Gastroesophageal sphincter (tissue), 4 donors: ENCODE data around the gene CKAP4. TPM values are rescaled to one million over a fixed set of nuclear protein-coding genes. Genes with fewer than 3 reads are reported as not detected.

Experiments
- ATAC-seq: fragments of 150-250 bp; one replicate; pipeline ENCODE4 v1.9.1; 2016; ENCODE audit warnings: mild to moderate bottlenecking, moderate library complexity
- H3K27ac ChIP-seq, 4 donors: fragments of 200-600 bp; sonication (generic) in 3 of 4; 1 replicate in 3 of 4; 2 replicates in 1 of 4; pipeline ENCODE4 v1.5.1; 2016 to 2019
- H3K27me3 ChIP-seq: fragments of 200-600 bp; sonication (generic); one replicate; pipeline ENCODE4 v1.5.1; 2019
- H3K36me3 ChIP-seq, 2 donors: fragments of 200-600 bp; sonication (generic); one replicate each; pipeline ENCODE4 v1.5.1; 2019; ENCODE audit warnings: control low read depth in 1 of 2
- H3K4me1 ChIP-seq, 3 donors: fragments of 200-600 bp; sonication (generic); 1 replicate in 2 of 3; 2 replicates in 1 of 3; pipeline ENCODE4 v1.5.1; 2016 to 2019; ENCODE audit warnings: control low read depth in 2 of 3
- H3K4me3 ChIP-seq, 2 donors: fragments of 200-600 bp; sonication (generic); one replicate each; pipeline ENCODE4 v1.5.1; 2019; ENCODE audit warnings: mild to moderate bottlenecking in 1 of 2, moderate library complexity in 1 of 2
- H3K9me3 ChIP-seq, 3 donors: fragments of 200-600 bp; sonication (generic); one replicate each; pipeline ENCODE4 v1.5.1; 2017 to 2019; ENCODE audit warnings: control low read depth in 2 of 3
- EP300 ChIP-seq: sonication (generic); formaldehyde crosslinking; IDR thresholded peaks from one replicate; pipeline ENCODE4 v1.6.1; 2017; ENCODE audit warnings: antibody characterized with exemption, mild to moderate bottlenecking
- POLR2A ChIP-seq, 2 donors: fragments of 450-650 bp; IDR thresholded peaks; one replicate each; pipeline ENCODE4 v1.6.1; 2017; ENCODE audit warnings: antibody characterized with exemption in 2 of 2, mild to moderate bottlenecking in 2 of 2, moderate library complexity in 1 of 2
- POLR2AphosphoS5 ChIP-seq: sonication (generic); formaldehyde crosslinking; IDR thresholded peaks from one replicate; pipeline ENCODE4 v1.6.1; 2017; ENCODE audit warnings: antibody characterized with exemption
- WGBS, 2 donors: methylation state at CpG; one replicate each; pipeline ENCODE4 v1.1.5; 2018; ENCODE audit warnings: low coverage in 1 of 2; 5-methylcytosine and 5-hydroxymethylcytosine counted together
- total RNA-seq, 4 donors: library from RNA; depleted of rRNA; stranded (reverse); fragments of >200 nt; gene quantifications; one replicate each; pipeline ENCODE4 v1.1.0, GENCODE V29; 2016
- TF ChIP-seq, protein P1 (sequence below), 4 experiments: fragments of 200-600 bp in 2 of 4; fragments of 450-650 bp in 2 of 4; sonication (generic) in 1 of 4; IDR thresholded peaks; one replicate each; pipeline ENCODE4 v1.5.1; 2017 to 2019; ENCODE audit warnings: antibody characterized with exemption in 4 of 4, mild to moderate bottlenecking in 2 of 4, moderate library complexity in 2 of 4

CKAP4 gene
- total RNA-seq, 4 donors from 2014 or later, result 36.3 to 55.4 (median 42.9) TPM

DNA sequence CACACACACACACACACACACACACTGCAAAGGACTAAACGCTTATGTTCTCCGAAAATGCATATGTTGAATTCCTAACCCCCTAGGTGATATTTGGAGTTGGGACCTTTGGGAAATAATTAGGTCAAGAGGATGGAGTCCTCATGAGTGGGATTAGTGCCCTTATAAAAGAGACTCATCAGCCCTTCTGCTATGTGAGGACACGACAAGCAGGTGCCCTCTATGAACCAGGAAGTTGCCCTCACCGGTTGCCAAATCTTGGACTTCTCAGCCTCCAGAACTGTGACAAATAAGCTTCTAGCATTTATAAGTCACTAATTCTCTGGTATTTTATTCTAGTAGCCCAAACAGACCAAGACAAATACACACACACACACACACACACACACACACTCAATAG lies 34.0 kb upstream of the CKAP4 start:
- TF ChIP-seq POLR2A (IDR thresholded peaks at IDR 0.05) (no peak), POLR2AphosphoS5 (no peak)
- TF ChIP-seq, protein P1, sequence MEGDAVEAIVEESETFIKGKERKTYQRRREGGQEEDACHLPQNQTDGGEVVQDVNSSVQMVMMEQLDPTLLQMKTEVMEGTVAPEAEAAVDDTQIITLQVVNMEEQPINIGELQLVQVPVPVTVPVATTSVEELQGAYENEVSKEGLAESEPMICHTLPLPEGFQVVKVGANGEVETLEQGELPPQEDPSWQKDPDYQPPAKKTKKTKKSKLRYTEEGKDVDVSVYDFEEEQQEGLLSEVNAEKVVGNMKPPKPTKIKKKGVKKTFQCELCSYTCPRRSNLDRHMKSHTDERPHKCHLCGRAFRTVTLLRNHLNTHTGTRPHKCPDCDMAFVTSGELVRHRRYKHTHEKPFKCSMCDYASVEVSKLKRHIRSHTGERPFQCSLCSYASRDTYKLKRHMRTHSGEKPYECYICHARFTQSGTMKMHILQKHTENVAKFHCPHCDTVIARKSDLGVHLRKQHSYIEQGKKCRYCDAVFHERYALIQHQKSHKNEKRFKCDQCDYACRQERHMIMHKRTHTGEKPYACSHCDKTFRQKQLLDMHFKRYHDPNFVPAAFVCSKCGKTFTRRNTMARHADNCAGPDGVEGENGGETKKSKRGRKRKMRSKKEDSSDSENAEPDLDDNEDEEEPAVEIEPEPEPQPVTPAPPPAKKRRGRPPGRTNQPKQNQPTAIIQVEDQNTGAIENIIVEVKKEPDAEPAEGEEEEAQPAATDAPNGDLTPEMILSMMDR (IDR thresholded peaks at IDR 0.05), result no peak
- 96 to 100% methylated on average over 4 of the region's 4 CpGs for WGBS, 2 donors

DNA sequence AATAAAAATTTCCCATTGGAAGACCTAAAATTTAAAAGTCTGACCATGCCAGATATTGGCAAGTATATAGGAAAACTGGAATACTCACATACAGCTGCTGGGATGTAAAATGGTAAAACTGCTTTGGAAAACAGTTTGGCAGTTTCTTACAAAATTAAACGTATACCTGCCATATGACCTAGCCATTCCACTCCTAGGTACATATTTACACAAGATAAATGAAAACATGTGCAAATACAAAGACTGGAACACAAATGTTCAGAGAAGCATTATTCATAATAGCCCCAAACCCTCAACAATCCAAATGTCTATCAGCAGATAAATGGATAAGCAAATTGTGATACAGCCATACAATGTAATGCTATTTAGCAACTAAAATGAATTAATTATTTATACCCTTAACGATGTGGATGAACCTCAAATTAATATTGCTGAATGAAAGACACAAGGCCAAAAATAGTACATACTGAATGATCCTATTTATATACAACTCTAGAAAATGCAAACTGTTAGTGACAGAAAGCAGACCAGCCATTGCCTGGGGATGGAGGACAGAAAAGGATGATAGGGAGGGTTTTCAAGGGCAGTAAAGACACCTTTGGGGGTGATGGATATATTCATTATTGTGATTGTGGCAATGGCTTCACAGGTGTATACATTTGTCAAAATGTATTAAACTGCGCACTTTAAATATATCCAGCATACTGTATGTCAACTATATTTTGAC lies 33.4 kb upstream of the CKAP4 start:
- no peak overlapping the region for H3K27ac ChIP-seq
- no peaks in the 10 kb centered on the region for H3K27me3 ChIP-seq
- no peak for ATAC-seq
- H3K36me3 ChIP-seq, result no peaks in the 10 kb centered on the region
- H3K9me3 ChIP-seq, result peaks cover 0 to 12% (median 0%) of the 10 kb centered on the region in 3 donors
- TF ChIP-seq POLR2AphosphoS5 (no peak), POLR2A (IDR thresholded peaks at IDR 0.05) (no peak)
- TF ChIP-seq, protein P1 (IDR thresholded peaks at IDR 0.05), result no peak
- WGBS, 2 donors, result 52 to 64% methylated on average over 3 of the region's 3 CpGs
- H3K4me3 ChIP-seq, result no peak overlapping the region
- no peaks in the 10 kb centered on the region for H3K4me1 ChIP-seq

More for the DNA sequence above, 34.0 kb upstream of the CKAP4 start:
- Histone ChIP-seq H3K4me3 (no peak overlapping the region), H3K9me3 (peaks cover 0 to 12% (median 0%) of the 10 kb centered on the region in 3 donors), H3K36me3 (no peaks in the 10 kb centered on the region), H3K27ac (no peak overlapping the region), H3K27me3 (no peaks in the 10 kb centered on the region), H3K4me1 (no peaks in the 10 kb centered on the region)
- no peak for ATAC-seq

DNA sequence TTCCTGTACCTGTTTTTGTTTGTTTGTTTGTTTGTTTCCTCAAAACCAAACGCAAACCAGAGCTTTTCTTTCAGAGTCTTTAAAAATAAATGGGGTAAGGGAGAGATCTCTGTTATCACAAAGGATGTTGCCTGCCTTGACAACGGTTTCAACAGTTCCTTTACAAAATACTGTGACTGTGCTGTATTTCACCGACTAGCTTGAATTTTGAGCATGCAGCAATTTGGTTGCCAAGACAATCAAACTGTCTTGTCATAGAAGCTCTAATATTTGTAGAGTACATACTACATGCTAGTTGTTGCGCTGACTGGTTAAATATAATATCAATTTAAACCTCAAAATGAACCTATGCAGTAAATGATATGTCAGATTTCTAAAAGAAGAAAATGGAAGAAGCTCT lies 32.3 kb upstream of the CKAP4 start:
- no peak overlapping the region for H3K27ac ChIP-seq
- no peaks in the 10 kb centered on the region for H3K36me3 ChIP-seq
- TF ChIP-seq, protein P1 (IDR thresholded peaks at IDR 0.05), result no peak
- TF ChIP-seq EP300 (no peak), POLR2AphosphoS5 (no peak), POLR2A (IDR thresholded peaks at IDR 0.05) (no peak)
- 76 to 78% methylated on average over 4 of the region's 4 CpGs for WGBS, 2 donors
- H3K4me1 ChIP-seq, result no peaks in the 10 kb centered on the region
- no peak for ATAC-seq
- H3K27me3 ChIP-seq, result no peaks in the 10 kb centered on the region
- H3K9me3 ChIP-seq, result peaks cover 0 to 12% (median 0%) of the 10 kb centered on the region in 3 donors
- H3K4me3 ChIP-seq, result no peak overlapping the region

DNA sequence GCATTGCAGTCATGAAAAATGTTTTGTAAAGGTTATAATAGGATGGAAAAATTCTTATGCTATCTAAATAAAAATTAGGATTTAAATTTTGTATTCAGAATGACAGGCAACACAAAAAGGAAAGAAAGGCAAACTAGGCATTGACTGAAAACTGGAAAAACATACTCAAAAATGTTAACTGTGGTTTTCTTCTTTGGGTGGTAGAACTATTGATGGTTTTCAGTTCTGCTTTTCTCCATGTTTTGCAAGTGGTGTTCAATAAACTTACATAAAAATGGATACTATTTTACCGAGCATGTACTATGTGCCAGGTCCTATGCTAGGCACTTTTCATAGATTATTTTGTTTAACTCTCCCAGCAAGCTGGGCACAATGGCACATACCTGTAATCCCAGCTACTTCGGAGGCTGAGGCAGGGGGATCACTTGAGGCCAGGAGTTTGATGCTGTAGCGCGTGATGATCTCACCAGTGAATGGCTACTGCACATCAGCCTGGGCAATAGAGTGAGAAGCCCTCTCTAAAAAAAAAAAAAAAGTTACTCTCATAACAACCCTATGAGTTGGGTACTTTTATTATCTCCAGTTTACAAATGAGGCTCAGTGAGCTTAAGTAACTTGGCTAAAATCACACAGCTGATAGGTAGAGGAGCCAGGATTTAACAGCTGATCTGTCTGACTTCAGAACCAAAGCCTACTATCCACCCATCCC lies 28.4 kb upstream of the CKAP4 start:
- Histone ChIP-seq H3K4me3 (no peak overlapping the region), H3K4me1 (no peaks in the 10 kb centered on the region), H3K36me3 (no peaks in the 10 kb centered on the region), H3K27me3 (no peaks in the 10 kb centered on the region), H3K27ac (no peak overlapping the region), H3K9me3 (no peaks in the 10 kb centered on the region)
- TF ChIP-seq POLR2AphosphoS5, result no peak
- TF ChIP-seq, protein P1 (IDR thresholded peaks at IDR 0.05), result no peak
- TF ChIP-seq EP300, result no peak
- no peak for TF ChIP-seq POLR2A (IDR thresholded peaks at IDR 0.05)
- ATAC-seq, result no peak
- WGBS, 2 donors, result 74 to 89% methylated on average over 4 of the region's 4 CpGs

DNA sequence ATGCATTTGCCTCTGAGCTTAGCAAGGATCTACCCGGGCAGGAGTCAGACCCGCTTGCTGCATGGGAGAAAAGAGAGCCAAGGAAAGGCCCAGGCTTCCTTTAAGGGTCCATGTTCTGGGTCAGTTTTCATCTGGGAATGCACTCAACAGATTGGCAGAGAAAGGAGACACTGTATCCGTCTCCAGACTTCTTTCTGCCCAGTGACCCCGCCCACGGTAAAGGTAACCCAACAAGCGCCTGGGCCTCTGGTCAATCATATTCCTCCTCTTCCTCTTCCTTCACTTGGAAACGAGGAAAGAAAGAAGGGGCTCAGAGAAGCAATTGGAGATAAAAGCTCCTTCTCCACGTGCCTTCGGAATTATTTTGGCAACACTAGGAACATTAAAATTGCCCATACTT lies 27.6 kb upstream of the CKAP4 start:
- ATAC-seq, result no peak
- H3K36me3 ChIP-seq, result no peaks in the 10 kb centered on the region
- no peaks in the 10 kb centered on the region for H3K4me1 ChIP-seq
- no peaks in the 10 kb centered on the region for H3K9me3 ChIP-seq
- no peak overlapping the region for H3K4me3 ChIP-seq
- TF ChIP-seq POLR2AphosphoS5, result no peak
- no peak for TF ChIP-seq EP300
- TF ChIP-seq, protein P1 (IDR thresholded peaks at IDR 0.05), result no peak
- no peak for TF ChIP-seq POLR2A (IDR thresholded peaks at IDR 0.05)
- WGBS, 2 donors, result 73 to 84% methylated on average over 4 to 7 of the region's 9 CpGs
- H3K27me3 ChIP-seq, result no peaks in the 10 kb centered on the region
- no peak overlapping the region for H3K27ac ChIP-seq
